A549 (cell line): ENCODE measurements around the gene ZNF474. TPM values are rescaled to one million over a fixed set of nuclear protein-coding genes. Genes with fewer than 3 reads are reported as not detected.
A peak's percentile ranks its signal among the peaks of the same experiment; 100 is the strongest.

Experiments used
- ATAC-seq, 2 experiments: fragments of 200-7000 bp in 1 of 2; fragments of >200 bp in 1 of 2; cut with Nextera tagmentation in 1 of 2; cut with Tn5 transposase in 1 of 2; 3 replicates each; pipeline versions ENCODE4 v1.8.0 to v1.9.1; 2018 to 2020; ENCODE audit warnings: mild to moderate bottlenecking in 1 of 2, moderate library complexity in 1 of 2
- CTCF ChIA-PET: fragments of 300-600 bp; sonication (Branson Sonifier 250); formaldehyde crosslinking; extraction: SDS; loops from one replicate; lab custom pipeline; 2021; ENCODE audit warnings: antibody characterized with exemption, inconsistent platforms; lab: Yijun Ruan, JAX
- POLR2A ChIA-PET: fragments of 350-600 bp; formaldehyde crosslinking; extraction: SDS; loops from one replicate; lab custom pipeline; 2021; ENCODE audit warnings: antibody characterized with exemption, inconsistent platforms; lab: Yijun Ruan, JAX
- DNase-seq, 2 experiments: peaks; one replicate each; pipeline versions ENCODE4 v3.0.0 to v3.0.0-alpha.2; 2011 to 2016; ENCODE audit warnings: low read depth in 1 of 2, low spot score in 1 of 2
- FAIRE-seq: peaks from 2 replicates; lab custom pipeline; 2011; peaks lifted over from hg19 to GRCh38; lab: Jason Lieb, UNC
- H3K27ac ChIP-seq, 2 experiments: fragments of >200 bp; sonication (Bioruptor Twin); formaldehyde crosslinking; 3 replicates each; pipeline ENCODE4 v1.5.1; 2016 to 2017
- H3K4me1 ChIP-seq: fragments of >200 bp; sonication (Bioruptor Twin); formaldehyde crosslinking; 3 replicates; pipeline ENCODE4 v1.6.1; 2016
- H3K4me2 ChIP-seq: fragments of >200 bp; sonication (Bioruptor Twin); formaldehyde crosslinking; 3 replicates; pipeline ENCODE4 v1.6.1; 2016
- H3K4me3 ChIP-seq: fragments of >200 bp; sonication (Bioruptor Twin); formaldehyde crosslinking; 3 replicates; pipeline ENCODE4 v1.5.1; 2016
- H3K9me3 ChIP-seq: fragments of >200 bp; sonication (Bioruptor Twin); formaldehyde crosslinking; 3 replicates; pipeline ENCODE4 v1.6.1; 2016
- BHLHE40 ChIP-seq: IDR thresholded peaks from 2 replicates; pipeline ENCODE4 v1.6.1; 2012; ENCODE audit warnings: low read depth, low read length, inconsistent platforms
- CEBPB ChIP-seq, 2 experiments: fragments of >200 bp in 1 of 2; sonication (Bioruptor Twin) in 1 of 2; formaldehyde crosslinking in 1 of 2; IDR thresholded peaks; 2 replicates each; pipeline ENCODE4 v1.6.1; 2012 to 2016
- CHD4 ChIP-seq: fragments of 200-600 bp; sonication (generic); IDR thresholded peaks from 2 replicates; pipeline ENCODE4 v1.6.1; 2016; ENCODE audit warnings: antibody characterized with exemption, mild to moderate bottlenecking, borderline replicate concordance
- EHF ChIP-seq: fragments of 250-450 bp; sonication (Bioruptor Pico); IDR thresholded peaks from 2 replicates; pipeline ENCODE4 v1.5.0; 2020; ENCODE audit warnings: mild to moderate bottlenecking
- EP300 ChIP-seq, 2 experiments: fragments of >200 bp; sonication (Bioruptor Twin); formaldehyde crosslinking; IDR thresholded peaks; 2 replicates in 1 of 2; 3 replicates in 1 of 2; pipeline ENCODE4 v1.6.1; 2016 to 2017
- FOSB ChIP-seq: fragments of 250-450 bp; sonication (Bioruptor Pico); IDR thresholded peaks from 2 replicates; pipeline ENCODE4 v1.5.0; 2020; ENCODE audit warnings: mild to moderate bottlenecking, moderate library complexity
- FOSL2 ChIP-seq, 2 experiments: fragments of 450-650 bp in 1 of 2; fragments of >200 bp in 1 of 2; sonication (Bioruptor Twin) in 1 of 2; formaldehyde crosslinking; IDR thresholded peaks; 2 replicates each; pipeline versions ENCODE4 v1.5.0 to v1.6.1; 2016 to 2020; ENCODE audit warnings: mild to moderate bottlenecking in 1 of 2, moderate library complexity in 1 of 2
- HEYL ChIP-seq: fragments of 250-450 bp; sonication (Bioruptor Pico); IDR thresholded peaks from 2 replicates; pipeline ENCODE4 v1.8.0; 2021; ENCODE audit warnings: mild to moderate bottlenecking, moderate library complexity
- HOXB13 ChIP-seq: fragments of 250-450 bp; sonication (Bioruptor Pico); IDR thresholded peaks from 2 replicates; pipeline ENCODE4 v1.5.0; 2020; ENCODE audit warnings: low read depth, mild to moderate bottlenecking, moderate library complexity
- JUN ChIP-seq, 2 experiments: fragments of >200 bp; sonication (Bioruptor Twin); formaldehyde crosslinking; IDR thresholded peaks; 2 replicates in 1 of 2; 3 replicates in 1 of 2; pipeline ENCODE4 v1.6.1; 2016 to 2017
- NFE2L2 ChIP-seq: fragments of 150-350 bp; conservative IDR thresholded peaks from 2 replicates; pipeline ENCODE4 v1.6.1; 2014; ENCODE audit warnings: low read length
- NPAS2 ChIP-seq: fragments of 250-450 bp; sonication (Bioruptor Pico); IDR thresholded peaks from 2 replicates; pipeline ENCODE4 v1.8.0; 2022; ENCODE audit warnings: mild to moderate bottlenecking, moderate library complexity, borderline replicate concordance
- POLR2A ChIP-seq: IDR thresholded peaks from 2 replicates; pipeline ENCODE4 v1.6.1; 2012; ENCODE audit warnings: mild to moderate bottlenecking, low read length
- RAD21 ChIP-seq, 2 experiments: fragments of >200 bp in 1 of 2; sonication (Bioruptor Twin) in 1 of 2; formaldehyde crosslinking in 1 of 2; IDR thresholded peaks in 1 of 2; conservative IDR thresholded peaks in 1 of 2; 2 replicates in 1 of 2; 3 replicates in 1 of 2; pipeline ENCODE4 v1.6.1; 2012 to 2018; ENCODE audit warnings: inconsistent platforms in 1 of 2
- RARB ChIP-seq: fragments of 250-450 bp; sonication (Bioruptor Pico); IDR thresholded peaks from 2 replicates; pipeline ENCODE4 v1.8.0; 2021; ENCODE audit warnings: mild to moderate bottlenecking, moderate library complexity
- RNF2 ChIP-seq: fragments of 200-600 bp; sonication (generic); IDR thresholded peaks from 2 replicates; pipeline ENCODE4 v1.6.1; 2016; ENCODE audit warnings: low read depth, mild to moderate bottlenecking, antibody characterized with exemption, moderate library complexity, borderline replicate concordance
- SMC3 ChIP-seq: fragments of >200 bp; sonication (Bioruptor Twin); formaldehyde crosslinking; IDR thresholded peaks from 3 replicates; pipeline ENCODE4 v1.6.1; 2018; ENCODE audit warnings: inconsistent platforms
- SREBF2 ChIP-seq: fragments of 450-650 bp; IDR thresholded peaks from 2 replicates; pipeline ENCODE4 v1.6.1; 2014; ENCODE audit warnings: mild to moderate bottlenecking, moderate library complexity
- TFCP2L1 ChIP-seq: fragments of 250-450 bp; sonication (Bioruptor Pico); IDR thresholded peaks from 2 replicates; pipeline ENCODE4 v1.5.0; 2021; ENCODE audit warnings: mild to moderate bottlenecking
- TP53 ChIP-seq: fragments of 250-450 bp; sonication (Bioruptor Pico); IDR thresholded peaks from 2 replicates; pipeline ENCODE4 v1.5.0; 2021; ENCODE audit warnings: mild to moderate bottlenecking, moderate library complexity
- ZFP36 ChIP-seq: fragments of 450-650 bp; IDR thresholded peaks from 2 replicates; pipeline ENCODE4 v1.6.1; 2014; ENCODE audit warnings: borderline replicate concordance; ENCODE audit not compliant: partially characterized antibody
- WGBS: methylation state at CpG from one replicate; pipeline ENCODE4 v1.1.6; 2017; ENCODE audit errors: missing lambda C conversion rate; 5-methylcytosine and 5-hydroxymethylcytosine counted together
- polyA plus RNA-seq, 4 experiments: library from polyadenylated mRNA; depleted of rRNA in 3 of 4; stranded (reverse); fragments of >200 nt; fragmentation: RNase III in 1 of 4; extraction: RNeasy Plus Mini Kit Qiagen cat#74134 plus additional on column Dnase treatment in 1 of 4; gene quantifications; 2 replicates in 3 of 4; 3 replicates in 1 of 4; pipeline ENCODE4 v1.2.3, GENCODE V29; 2011 to 2017
- TF ChIP-seq, protein P1 (sequence below): fragments of 450-650 bp; IDR thresholded peaks from 2 replicates; pipeline ENCODE4 v1.6.1; 2014; ENCODE audit warnings: antibody characterized with exemption
- TF ChIP-seq, protein P2 (sequence below): fragments of >200 bp; sonication (Bioruptor Twin); formaldehyde crosslinking; IDR thresholded peaks from 3 replicates; pipeline ENCODE4 v1.5.1; 2016
- TF ChIP-seq, protein P3 (sequence below): IDR thresholded peaks from 2 replicates; pipeline ENCODE4 v1.6.1; 2012
- TF ChIP-seq, protein P4 (sequence below): fragments of >200 bp; sonication (Bioruptor Twin); formaldehyde crosslinking; IDR thresholded peaks from 3 replicates; pipeline ENCODE4 v1.6.1; 2016
- TF ChIP-seq, protein P5 (sequence below): fragments of 250-450 bp; sonication (Bioruptor Pico); IDR thresholded peaks from 2 replicates; pipeline ENCODE4 v1.5.0; 2020; ENCODE audit warnings: low read depth, mild to moderate bottlenecking, moderate library complexity
- TF ChIP-seq, protein P6 (sequence below): fragments of 150-350 bp; IDR thresholded peaks from 2 replicates; pipeline ENCODE4 v1.6.1; 2014; ENCODE audit warnings: low read depth, mild to moderate bottlenecking, low read length
- TF ChIP-seq, protein P7 (sequence below): fragments of >200 bp; sonication (Bioruptor Twin); formaldehyde crosslinking; IDR thresholded peaks from 2 replicates; pipeline ENCODE4 v1.6.1; 2016

The ZNF474 gene
- polyA plus RNA-seq, 2 of the 4 experiments (the other 2 are of a cell fraction) = 0.15 to 0.30 TPM

DNA sequence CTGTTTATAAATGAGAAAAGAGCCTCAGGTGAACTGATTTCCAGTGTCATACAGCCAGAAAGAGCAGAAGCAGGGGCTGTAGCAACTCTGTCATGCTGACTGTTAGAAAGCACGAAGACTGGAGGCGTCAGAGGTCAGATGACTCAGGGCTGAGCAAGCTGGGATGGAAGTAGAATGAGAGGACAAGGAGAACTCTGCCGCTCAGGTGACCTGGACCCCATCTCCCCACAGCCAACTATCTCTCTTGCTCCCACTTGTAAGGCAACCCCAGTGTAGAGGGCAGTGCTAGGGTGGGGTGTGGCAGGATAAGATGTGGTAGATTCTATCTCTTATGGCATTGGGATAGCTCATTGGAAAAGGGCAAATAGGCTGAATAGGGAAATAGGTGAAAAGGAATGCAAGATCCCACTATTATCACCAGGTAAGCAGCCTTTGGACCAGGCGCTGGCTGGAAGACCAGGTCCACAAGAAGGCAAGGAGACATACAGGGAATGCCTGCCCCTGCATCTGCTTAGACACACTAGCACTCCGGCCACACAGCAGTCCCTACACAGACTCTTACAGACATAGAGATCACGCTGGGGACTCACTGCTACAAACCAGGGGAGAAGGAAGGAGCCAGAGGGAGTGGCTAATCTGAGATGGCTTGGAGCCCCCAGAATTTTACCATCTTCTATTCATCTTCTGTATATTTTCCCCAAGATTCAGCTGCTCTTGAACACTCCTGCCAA, 30.1 kb upstream of the ZNF474 start:
- Histone ChIP-seq H3K9me3 (no peaks in the 10 kb centered on the region), H3K4me2 (peak overlapping the region; percentile 30), H3K27ac (peak overlapping the region; percentile 11 to 48; a peak in 4 of 6 replicates), H3K4me1 (peaks cover 10% of the 10 kb centered on the region), H3K4me3 (no peak overlapping the region)
- CTCF ChIA-PET = interaction anchor here (0.6 to 1.4 kb wide), 4 partner anchors 13 to 130 kb away, joined by 3 to 4 read pairs (median 4); no protein-coding TSS in a partner anchor
- FAIRE-seq (no peak), DNase-seq (peak in 1 of 2 experiments; percentile 47), ATAC-seq (peak; percentile 89 to 92)
- no peak for TF ChIP-seq NPAS2 (CRISPR knock-in tag)
- no peak for TF ChIP-seq FOSL2 (IDR thresholded peaks at IDR 0.05)
- TF ChIP-seq FOSL2 (CRISPR knock-in tag; IDR thresholded peaks at IDR 0.05) = 0 out of 2 replicates have a peak, but pooled peaks have one; percentile 10
- TF ChIP-seq TFCP2L1 (CRISPR knock-in tag) = no peak
- TF ChIP-seq, protein P1, sequence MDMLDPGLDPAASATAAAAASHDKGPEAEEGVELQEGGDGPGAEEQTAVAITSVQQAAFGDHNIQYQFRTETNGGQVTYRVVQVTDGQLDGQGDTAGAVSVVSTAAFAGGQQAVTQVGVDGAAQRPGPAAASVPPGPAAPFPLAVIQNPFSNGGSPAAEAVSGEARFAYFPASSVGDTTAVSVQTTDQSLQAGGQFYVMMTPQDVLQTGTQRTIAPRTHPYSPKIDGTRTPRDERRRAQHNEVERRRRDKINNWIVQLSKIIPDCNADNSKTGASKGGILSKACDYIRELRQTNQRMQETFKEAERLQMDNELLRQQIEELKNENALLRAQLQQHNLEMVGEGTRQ = no peak
- WGBS = 52% methylated on average over 6 of the region's 6 CpGs
- POLR2A ChIA-PET = no interaction called here

DNA sequence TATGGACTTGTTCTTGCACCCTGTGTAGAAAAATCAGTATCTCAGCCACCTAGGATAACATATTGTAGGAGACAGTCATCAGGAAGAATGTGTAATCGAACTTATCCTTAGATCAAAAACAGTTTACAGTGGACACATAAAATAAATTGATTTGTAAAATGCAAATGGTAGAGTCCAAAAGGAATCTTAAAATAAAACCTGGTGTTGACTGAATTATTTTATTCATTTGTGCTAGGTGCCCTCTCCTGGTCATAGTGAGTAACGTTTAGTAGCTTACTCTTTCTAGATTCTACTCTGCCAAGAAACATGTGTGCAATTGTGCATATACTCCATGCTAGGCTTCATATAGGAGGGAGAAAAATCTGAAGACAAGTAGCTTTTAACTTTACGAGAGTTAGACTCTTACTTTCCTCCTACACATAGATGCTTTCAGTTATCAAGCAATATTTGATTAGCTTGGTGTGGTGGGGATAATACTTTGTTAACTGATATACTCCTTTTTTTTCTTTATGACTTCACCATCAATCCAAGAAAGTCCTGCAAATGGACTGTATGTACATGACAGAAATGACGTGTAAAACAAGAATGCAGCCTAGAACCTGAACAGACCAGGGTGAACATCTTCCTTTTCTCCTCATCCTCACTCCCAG, 27.6 kb upstream of the ZNF474 start:
- no peaks in the 10 kb centered on the region for H3K9me3 ChIP-seq
- H3K4me2 ChIP-seq = no peak overlapping the region
- POLR2A ChIA-PET = interaction anchor here (1.2 kb wide), 1 partner anchor 133 kb away, joined by 5 read pairs; no protein-coding TSS in a partner anchor
- 4% methylated on average over 4 of the region's 4 CpGs for WGBS
- peak overlapping the region in 1 of 2 experiments; percentile 35; a peak in 3 of 6 replicates for H3K27ac ChIP-seq
- peaks cover 10% of the 10 kb centered on the region for H3K4me1 ChIP-seq
- peak; percentile 81 to 87; a peak in 5 of 6 replicates for ATAC-seq
- no peak overlapping the region for H3K4me3 ChIP-seq
- CTCF ChIA-PET = interaction anchor here (0.6 to 5.1 kb wide), 18 partner anchors 8 to 142 kb away, joined by 3 to 24 read pairs (median 4); partner anchors contain the start of genes LOX and ZNF474
- no peak for FAIRE-seq
- DNase-seq = peak in 1 of 2 experiments; percentile 44
- TF ChIP-seq, protein P2, sequence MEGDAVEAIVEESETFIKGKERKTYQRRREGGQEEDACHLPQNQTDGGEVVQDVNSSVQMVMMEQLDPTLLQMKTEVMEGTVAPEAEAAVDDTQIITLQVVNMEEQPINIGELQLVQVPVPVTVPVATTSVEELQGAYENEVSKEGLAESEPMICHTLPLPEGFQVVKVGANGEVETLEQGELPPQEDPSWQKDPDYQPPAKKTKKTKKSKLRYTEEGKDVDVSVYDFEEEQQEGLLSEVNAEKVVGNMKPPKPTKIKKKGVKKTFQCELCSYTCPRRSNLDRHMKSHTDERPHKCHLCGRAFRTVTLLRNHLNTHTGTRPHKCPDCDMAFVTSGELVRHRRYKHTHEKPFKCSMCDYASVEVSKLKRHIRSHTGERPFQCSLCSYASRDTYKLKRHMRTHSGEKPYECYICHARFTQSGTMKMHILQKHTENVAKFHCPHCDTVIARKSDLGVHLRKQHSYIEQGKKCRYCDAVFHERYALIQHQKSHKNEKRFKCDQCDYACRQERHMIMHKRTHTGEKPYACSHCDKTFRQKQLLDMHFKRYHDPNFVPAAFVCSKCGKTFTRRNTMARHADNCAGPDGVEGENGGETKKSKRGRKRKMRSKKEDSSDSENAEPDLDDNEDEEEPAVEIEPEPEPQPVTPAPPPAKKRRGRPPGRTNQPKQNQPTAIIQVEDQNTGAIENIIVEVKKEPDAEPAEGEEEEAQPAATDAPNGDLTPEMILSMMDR = peak; percentile 68
- TF ChIP-seq CHD4 = no peak
- TF ChIP-seq SMC3 = peak; percentile 66
- TF ChIP-seq, protein P3, sequence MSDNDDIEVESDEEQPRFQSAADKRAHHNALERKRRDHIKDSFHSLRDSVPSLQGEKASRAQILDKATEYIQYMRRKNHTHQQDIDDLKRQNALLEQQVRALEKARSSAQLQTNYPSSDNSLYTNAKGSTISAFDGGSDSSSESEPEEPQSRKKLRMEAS = no peak
- TF ChIP-seq RAD21 (conservative IDR thresholded peaks at IDR 0.05 in 1 of 2, IDR thresholded peaks at IDR 0.05 in 1 of 2) = peak; percentile 69 to 70
- TF ChIP-seq, protein P4, sequence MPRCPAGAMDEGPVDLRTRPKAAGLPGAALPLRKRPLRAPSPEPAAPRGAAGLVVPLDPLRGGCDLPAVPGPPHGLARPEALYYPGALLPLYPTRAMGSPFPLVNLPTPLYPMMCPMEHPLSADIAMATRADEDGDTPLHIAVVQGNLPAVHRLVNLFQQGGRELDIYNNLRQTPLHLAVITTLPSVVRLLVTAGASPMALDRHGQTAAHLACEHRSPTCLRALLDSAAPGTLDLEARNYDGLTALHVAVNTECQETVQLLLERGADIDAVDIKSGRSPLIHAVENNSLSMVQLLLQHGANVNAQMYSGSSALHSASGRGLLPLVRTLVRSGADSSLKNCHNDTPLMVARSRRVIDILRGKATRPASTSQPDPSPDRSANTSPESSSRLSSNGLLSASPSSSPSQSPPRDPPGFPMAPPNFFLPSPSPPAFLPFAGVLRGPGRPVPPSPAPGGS = no peak
- TF ChIP-seq FOSL2 (IDR thresholded peaks at IDR 0.05) = no peak
- no peak for TF ChIP-seq FOSL2 (CRISPR knock-in tag; IDR thresholded peaks at IDR 0.05)
- TF ChIP-seq, protein P5, sequence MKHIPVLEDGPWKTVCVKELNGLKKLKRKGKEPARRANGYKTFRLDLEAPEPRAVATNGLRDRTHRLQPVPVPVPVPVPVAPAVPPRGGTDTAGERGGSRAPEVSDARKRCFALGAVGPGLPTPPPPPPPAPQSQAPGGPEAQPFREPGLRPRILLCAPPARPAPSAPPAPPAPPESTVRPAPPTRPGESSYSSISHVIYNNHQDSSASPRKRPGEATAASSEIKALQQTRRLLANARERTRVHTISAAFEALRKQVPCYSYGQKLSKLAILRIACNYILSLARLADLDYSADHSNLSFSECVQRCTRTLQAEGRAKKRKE (CRISPR knock-in tag) = no peak
- TF ChIP-seq, protein P6, sequence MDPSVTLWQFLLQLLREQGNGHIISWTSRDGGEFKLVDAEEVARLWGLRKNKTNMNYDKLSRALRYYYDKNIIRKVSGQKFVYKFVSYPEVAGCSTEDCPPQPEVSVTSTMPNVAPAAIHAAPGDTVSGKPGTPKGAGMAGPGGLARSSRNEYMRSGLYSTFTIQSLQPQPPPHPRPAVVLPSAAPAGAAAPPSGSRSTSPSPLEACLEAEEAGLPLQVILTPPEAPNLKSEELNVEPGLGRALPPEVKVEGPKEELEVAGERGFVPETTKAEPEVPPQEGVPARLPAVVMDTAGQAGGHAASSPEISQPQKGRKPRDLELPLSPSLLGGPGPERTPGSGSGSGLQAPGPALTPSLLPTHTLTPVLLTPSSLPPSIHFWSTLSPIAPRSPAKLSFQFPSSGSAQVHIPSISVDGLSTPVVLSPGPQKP = no peak
- TF ChIP-seq ZFP36 = no peak
- TF ChIP-seq JUN (IDR thresholded peaks at IDR 0.05) = no peak
- no peak for TF ChIP-seq SREBF2
- TF ChIP-seq HEYL (CRISPR knock-in tag) = no peak
- TF ChIP-seq RNF2 = no peak
- no peak for TF ChIP-seq NFE2L2
- TF ChIP-seq, protein P7, sequence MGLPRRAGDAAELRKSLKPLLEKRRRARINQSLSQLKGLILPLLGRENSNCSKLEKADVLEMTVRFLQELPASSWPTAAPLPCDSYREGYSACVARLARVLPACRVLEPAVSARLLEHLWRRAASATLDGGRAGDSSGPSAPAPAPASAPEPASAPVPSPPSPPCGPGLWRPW = no peak
- no peak for TF ChIP-seq EP300 (IDR thresholded peaks at IDR 0.05)
- TF ChIP-seq BHLHE40 = no peak
- TF ChIP-seq NPAS2 (CRISPR knock-in tag) = no peak
- TF ChIP-seq EHF (CRISPR knock-in tag) = no peak
- TF ChIP-seq TP53 (CRISPR knock-in tag) = no peak
- no peak for TF ChIP-seq FOSB (CRISPR knock-in tag)
- no peak for TF ChIP-seq CEBPB (IDR thresholded peaks at IDR 0.05)
- TF ChIP-seq HOXB13 (CRISPR knock-in tag) = no peak
- no peak for TF ChIP-seq POLR2A
- TF ChIP-seq RARB (CRISPR knock-in tag) = no peak
